ENCODE measurements around the gene CATSPERD.
A peak's percentile ranks its signal among the peaks of the same experiment; 100 is the strongest.
"Not testable (repeated sequence)": the region's sequence is repeated elsewhere in the genome, so short reads cannot be mapped to it uniquely, and the experiment has no call there.

The CATSPERD gene

DNA sequence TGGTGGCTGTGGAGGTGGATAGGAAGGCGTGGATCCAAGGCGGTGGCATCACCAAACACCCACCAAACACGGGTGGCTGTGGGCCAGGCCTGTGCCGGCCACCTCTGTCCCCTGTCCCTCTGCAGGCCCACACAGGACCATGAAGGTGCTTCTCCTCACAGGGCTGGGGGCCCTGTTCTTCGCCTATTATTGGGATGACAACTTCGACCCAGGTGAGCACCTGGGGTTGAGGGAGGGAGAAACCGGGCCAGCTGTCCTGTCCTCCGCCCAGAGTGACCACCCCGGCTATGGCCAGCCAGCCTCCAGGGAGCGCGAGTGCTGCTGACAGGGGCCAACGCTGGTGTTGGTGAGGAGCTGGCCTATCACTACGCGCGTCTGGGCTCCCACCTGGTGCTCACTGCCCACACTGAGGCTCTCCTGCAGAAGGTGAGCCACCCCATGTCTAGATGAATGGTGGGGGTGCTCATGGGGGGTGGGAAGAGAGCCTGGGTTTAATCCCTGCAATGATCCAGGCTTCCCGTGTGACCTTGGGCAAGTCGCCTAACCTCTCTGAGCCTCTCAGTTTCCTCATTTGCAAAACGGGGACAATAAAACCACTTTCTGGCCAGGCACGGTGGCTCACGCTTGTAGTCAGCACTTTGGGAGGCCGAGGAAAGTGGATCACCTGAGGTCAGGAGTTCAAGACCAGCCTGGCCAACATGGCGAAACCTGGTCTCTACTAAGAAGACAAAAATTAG, 35.6 kb upstream of the CATSPERD start:
- DNase-seq (ENCODE audit: low read depth in 4 of 4, low spot score in 1 of 4): no peak

GRCh38 chr19:5686326-5686646, 34.2 kb upstream of the CATSPERD start:
- DNase-seq (ENCODE audit: low read depth in 4 of 4, low spot score in 1 of 4): no peak

DNA sequence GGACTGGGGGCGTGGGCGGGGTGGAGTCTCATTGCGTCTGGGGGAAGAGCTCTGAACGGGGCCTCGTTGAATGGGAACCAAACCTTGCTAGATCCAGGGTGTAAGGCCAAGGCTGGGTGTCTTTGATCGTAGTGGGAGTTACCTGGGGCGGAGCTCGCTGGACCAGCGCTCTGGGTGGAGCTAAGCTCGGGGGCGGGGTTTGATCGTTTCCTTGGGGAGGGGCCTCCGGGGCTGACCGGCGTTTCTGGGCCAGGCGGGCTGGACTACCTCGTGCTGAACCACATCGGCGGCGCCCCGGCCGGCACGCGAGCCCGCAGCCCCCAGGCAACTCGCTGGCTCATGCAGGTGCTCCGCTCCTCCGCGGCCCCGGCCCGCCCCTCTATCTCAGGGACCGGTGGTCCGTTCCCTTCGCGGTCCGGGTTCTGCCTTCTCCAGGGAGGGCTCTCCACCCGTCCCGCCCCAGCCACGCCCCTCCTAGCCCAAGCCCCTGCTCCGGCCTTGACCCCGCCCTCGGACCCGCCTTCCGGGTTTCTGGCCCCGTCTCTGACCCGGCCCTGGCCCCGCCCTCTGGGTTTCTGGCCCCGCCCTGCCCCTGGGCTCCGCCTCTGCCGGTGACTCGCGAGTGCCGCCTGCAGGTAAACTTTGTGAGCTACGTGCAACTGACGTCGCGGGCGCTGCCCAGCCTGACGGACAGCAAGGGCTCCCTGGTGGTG, 33.6 kb upstream of the CATSPERD start:
- DNase-seq (ENCODE audit: low read depth in 4 of 4, low spot score in 1 of 4): peak; percentile 99 to 100 (median 100)

GRCh38 chr19:5687360-5688198, 32.9 kb upstream of the CATSPERD start:
- no peak for DNase-seq (ENCODE audit: low read depth in 4 of 4, low spot score in 1 of 4)

- DNase-seq (ENCODE audit: low read depth in 4 of 4, low spot score in 1 of 4): not testable (repeated sequence)
These were observed 32.1 kb upstream of the CATSPERD start for GRCh38 chr19:5688262-5688881.

- peak; percentile 98 to 100 (median 99) for DNase-seq (ENCODE audit: low read depth in 4 of 4, low spot score in 1 of 4)
These were observed 30.1 kb upstream of the CATSPERD start, which contains the start of gene RPL36 for GRCh38 chr19:5690125-5690954. Gene RPL36 (plus strand): TSS chr19:5690295. CDS start chr19:5690508, 213 bp downstream.

DNA sequence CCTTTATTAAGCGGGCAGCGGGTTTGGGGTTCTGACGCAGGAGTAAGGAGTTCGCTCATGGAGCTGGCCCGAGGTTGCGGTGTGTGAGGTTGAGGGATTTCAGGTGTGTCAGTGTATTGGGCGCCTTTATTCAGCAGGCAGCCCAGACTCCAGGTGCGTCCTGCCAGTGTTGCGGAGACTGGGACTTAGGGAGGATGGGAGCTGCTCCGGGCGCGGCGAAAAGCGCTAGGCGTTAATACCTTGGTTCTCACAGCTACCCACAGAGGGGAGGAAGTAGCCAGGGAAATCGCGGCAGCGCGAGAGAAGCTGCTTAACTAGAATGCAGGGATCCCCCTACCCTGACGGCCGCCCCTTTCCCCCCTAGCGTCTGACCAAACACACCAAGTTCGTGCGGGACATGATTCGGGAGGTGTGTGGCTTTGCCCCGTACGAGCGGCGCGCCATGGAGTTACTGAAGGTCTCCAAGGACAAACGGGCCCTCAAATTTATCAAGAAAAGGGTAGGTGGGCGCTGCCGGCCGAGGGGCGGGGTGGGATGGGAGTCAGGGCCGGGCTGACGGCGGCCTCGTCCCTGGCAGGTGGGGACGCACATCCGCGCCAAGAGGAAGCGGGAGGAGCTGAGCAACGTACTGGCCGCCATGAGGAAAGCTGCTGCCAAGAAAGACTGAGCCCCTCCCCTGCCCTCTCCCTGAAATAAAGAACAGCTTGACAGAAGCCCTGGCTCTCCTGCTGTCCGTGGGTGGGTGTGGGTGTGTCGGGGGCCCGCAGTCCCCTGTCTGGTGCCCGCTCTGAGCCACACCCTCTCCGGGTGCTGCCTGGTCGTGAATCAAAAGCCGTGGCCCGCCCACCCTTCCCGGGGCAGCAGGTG, 29.2 kb upstream of the CATSPERD start:
- peak in 3 of 4 experiments; percentile 47 to 72 (median 50) for DNase-seq (ENCODE audit: low read depth in 4 of 4, low spot score in 1 of 4)

DNA sequence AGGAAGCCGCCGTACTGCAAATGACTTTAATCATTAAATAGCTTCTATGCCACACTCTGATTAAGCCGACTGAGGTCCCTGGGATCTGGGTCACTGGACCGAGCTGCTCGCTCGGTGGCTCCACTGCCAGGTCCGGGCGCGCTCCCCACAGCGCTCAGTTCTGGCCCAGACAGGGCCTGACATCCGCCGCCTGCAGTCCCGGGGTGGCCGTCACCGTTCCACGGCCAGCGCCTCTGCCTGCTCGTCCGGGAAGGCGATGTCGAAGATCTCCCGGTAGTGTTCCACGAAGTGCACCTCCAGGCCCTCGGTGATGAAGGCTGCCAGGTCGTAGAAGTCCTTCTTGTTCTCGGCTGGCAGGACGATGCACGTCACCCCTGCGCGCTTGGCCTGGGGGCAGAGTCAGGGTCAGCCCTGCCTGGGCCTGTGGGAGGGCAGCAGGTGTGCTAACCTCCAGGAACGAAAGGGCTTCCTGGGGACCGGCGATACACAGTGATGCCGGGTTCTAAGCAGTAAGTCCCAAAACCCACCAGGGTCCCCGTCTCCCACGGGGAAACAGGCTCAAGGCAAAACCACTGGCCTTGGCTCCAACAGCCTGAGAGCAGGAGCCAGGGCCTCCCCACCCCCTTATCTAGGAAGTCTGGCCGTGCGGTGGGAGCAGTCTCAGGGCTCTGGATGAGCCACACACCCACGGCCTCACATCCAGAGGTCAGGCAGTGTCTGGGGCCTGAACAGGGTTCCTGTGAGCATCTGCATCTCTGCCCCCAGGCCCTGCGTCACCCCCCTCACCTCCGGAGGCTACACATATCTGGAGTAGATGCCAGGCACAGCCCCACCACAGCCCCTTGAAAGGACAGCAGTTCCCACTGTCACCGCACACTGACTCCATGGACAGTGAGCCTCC, 28.4 kb upstream of the CATSPERD start:
- DNase-seq (ENCODE audit: low read depth in 4 of 4, low spot score in 1 of 4): no peak

DNA sequence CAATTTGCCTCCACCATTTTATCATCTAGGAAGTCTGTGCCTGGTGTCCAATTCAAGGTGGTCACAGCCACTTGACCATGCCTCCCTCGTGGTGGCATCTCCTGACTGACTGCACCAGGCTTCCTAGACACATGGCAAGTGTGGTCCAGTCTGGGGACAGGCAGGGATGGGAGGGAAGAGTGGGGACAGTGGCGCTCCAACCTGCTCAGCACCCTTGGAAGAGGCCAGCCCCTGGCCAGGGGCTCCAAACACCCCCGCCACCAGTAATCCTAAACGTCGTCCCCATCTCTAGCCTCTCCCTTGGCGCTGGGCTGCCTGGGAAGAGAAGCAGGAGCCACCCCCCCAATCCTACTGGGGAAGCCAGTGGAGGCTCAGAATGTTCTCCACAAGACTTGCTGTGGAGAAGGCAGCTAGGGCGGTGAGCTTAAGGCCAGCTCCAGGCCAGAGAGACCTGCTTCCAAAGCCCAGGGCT, 27.7 kb upstream of the CATSPERD start:
- DNase-seq (ENCODE audit: low read depth in 4 of 4, low spot score in 1 of 4): no peak

DNA sequence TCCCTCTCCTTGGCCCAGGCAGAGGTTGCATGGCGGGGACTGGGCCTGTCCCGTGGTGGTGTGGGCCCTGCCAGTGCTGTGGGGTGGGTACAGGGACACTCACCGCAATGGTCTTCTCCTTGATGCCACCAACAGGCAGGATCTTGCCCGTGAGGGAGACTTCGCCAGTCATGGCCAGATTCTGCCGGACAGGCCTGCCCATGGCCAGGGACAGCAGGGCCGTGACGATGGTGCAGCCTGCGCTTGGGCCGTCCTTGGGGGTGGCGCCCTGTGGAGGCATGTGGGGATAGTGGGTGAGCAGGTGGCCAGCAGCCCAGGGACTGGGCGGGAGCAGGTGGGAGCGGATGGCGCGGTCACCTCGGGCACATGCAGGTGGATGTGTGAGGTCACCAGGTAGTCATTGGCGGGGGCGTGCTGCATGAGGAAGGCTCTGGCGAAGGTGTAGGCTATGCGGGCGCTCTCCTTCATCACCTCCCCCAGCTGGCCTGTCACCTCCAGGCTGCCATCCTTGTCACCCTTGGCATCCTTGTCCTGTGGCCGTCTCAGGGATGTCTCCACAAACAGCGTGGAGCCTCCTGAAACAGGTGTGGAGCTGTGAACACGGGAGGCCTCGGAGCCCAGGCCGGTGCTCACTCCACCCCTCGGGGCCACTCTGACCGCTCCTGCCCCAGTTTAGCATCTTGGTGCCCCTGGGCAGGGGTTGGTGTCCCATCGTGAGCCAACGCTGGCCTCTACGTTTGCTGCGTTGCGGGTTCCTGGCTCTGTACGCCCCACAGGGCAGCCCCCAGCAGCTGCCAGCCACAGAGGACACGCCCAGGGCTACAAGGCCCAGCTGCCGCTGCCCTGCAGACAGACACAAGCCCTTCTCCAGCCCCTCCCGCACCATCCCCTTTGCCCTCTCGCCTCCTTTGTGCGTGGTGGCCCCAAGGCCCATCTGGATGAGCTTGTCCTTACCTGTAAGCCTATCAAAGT, 27.0 kb upstream of the CATSPERD start:
- DNase-seq (ENCODE audit: low read depth in 4 of 4, low spot score in 1 of 4): no peak

DNA sequence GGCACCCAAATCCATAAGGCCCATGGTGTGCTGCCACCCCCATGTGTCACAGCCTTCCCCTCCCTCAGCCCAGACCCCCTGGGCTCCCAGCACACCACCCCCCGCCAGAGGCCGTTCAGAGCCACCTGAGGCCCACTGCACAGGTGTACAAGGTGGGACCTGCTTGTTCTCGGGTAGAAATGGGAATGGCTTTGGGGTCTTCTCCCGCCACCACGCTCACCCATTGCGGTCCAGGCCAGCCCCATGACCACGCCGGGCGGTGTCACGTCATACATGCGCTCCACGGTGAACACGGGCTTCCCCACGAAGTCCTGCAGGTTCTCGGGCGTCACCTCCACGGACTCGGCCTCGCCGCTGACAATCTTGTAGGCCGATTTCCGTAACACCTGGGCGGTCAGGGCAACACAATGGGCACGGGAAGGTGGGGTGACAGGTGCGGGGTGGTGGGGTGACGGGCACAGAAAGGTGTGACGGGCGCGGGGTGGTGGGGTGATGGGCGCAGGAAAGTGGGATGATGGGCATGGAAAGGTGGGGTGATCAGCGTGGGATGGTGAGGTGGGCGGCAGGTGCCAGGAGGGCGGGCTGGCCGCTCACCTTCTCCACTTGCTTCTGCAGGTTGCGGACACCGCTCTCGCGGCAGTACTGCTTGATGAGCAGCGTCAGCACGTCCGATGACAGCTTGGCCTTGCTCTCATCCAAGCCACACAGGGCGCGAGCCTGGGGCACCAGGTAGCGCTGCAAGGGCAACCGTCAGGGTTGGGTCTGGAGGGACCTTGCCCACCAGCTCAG, 26.1 kb upstream of the CATSPERD start:
- DNase-seq (ENCODE audit: low read depth in 4 of 4, low spot score in 1 of 4): no peak

- DNase-seq (ENCODE audit: low read depth in 4 of 4, low spot score in 1 of 4): no peak
These were observed 25.3 kb upstream of the CATSPERD start for GRCh38 chr19:5694956-5695648.

DNA sequence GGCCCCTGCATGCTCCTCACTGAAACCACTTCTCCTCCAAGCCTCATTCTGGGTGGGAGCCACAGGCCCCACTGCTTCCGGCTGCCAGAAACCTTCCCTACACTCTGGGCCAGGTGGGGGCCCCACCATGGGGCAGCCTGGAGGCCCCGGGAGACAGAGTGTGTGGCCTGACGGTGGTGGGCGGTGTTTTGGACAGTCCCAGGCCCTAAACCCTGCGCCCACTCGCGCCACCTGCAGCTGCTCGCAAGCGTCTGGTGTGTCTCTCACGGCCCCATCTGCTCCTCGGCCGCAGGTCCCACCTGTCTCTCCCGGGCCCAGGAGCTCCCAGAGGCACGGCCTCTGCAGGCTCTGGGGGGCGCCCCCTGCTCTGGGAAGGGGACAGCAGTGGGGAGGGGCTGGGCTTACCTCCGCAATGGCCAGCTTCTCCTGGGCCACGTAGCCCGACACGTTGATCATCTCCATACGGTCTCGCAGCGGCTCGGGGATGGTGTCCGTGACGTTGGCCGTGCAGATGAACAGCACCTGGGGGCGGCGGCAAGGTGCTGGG, 24.7 kb upstream of the CATSPERD start:
- no peak for DNase-seq (ENCODE audit: low read depth in 4 of 4, low spot score in 1 of 4)

DNA sequence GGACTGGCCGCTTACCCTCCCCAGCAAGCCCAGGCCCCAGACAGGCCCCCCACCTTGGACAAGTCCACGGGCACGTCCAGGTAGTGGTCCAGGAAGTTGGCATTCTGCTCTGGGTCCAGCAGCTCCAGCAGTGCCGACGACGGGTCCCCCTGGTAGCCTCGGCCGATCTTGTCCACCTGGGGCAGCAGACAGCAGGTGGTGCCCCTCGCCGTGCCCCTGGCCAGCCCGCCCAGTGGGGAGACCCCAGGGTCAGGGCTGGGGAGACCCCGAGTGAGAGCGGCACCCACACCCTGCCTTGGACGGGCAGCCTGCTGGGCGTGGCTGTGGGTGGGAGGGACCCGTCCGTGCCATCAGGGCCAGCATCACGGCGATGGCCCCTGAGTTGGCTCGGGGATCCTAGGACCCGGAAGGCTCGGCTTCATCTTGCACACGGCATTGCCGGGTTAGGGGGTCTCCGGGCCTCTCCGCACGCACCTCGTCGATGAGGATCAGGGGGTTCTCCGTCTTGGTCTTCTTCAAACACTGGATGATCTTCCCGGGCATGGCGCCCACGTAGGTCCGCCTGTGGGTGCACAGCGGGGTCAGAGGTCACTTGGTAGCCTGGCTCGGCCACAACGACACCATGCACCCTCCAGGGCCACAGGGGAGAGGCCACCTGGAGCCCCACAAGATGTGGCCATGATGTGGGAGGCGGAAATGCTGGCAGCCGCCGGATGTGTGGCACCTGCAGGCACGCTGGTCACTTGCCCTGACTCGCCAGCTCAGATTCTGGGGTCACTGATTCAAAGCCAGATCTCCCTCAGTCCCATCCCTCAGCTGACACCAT, 24.0 kb upstream of the CATSPERD start:
- no peak for DNase-seq (ENCODE audit: low read depth in 4 of 4, low spot score in 1 of 4)

Measured in stimulated activated CD4-positive, alpha-beta T cell treated with anti-CD3 and anti-CD28 coated beads, Interleukin-1b, Interleukin-23, amount 100 ng/mL, for 24 hours (primary cell).